ENCODE measurements around the gene GNB2.
"Not testable (repeated sequence)": the region's sequence is repeated elsewhere in the genome, so short reads cannot be mapped to it uniquely, and the experiment has no call there.

Gene GNB2

DNA sequence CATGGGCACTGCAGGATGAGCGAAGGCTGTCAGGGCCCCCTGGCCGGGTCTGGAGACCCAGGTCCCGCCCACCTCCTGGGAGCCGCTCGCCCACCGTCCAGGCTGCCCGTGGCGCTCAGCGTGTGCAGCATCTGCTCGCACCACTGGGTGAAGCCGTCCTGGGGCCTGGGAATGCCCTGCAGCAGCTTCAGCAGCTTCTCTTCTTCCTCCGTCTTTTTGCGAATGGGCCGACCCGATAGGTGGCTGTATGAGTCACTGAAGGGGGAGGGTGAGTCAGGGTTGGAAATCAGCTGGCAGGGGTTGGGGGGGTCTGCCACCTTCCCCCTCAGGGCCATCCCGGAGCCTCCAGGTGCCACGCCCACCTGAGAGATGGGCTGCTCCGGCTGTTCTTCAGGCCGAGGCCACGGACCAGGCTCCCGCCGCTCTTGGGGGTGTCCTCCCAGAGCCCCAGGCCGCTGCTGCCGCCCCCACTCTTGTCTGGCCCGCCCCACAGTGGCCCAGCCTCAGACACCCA is 8.7 kb downstream of the GNB2 start:
- DNase-seq = no peak

DNA sequence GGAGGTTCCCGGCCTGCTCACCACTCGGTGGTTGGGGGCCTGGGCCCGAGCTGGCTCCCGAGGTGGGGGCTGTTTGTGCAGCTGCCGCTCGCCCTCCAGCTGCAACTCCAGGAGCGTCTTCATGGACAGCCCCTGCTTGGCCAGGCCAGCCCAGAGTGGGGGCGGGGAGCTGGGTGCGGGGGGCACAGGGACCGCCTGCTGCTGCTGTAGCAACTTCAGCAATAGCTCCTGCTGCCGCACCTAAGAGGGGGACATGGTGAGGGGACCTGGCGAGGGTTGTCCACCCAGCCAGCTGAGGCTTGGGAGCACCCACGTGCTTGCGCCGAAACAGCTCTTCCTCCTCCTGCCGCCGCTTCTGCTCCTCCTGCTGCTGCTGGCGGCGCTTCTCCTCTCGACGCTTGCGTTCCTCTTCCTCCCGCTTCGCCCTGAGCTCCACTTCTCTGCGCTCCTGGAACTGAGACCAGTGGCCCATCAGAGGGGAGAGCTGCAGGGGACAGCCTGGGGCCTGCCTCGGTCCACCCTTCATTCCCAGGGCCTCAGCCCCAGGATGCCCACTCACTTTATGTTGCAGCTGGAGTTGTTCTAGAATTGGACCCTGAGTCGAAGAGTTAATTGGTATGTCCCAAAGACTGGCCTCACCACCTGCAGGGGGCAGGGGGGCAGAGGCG is 9.6 kb downstream of the GNB2 start:
- no peak for DNase-seq

- no peak for DNase-seq
Measured at GRCh38 chr7:100683659-100684533, 10.4 kb downstream of the GNB2 start.

- DNase-seq = no peak
Measured at GRCh38 chr7:100684534-100685042, 11.0 kb downstream of the GNB2 start.

DNA sequence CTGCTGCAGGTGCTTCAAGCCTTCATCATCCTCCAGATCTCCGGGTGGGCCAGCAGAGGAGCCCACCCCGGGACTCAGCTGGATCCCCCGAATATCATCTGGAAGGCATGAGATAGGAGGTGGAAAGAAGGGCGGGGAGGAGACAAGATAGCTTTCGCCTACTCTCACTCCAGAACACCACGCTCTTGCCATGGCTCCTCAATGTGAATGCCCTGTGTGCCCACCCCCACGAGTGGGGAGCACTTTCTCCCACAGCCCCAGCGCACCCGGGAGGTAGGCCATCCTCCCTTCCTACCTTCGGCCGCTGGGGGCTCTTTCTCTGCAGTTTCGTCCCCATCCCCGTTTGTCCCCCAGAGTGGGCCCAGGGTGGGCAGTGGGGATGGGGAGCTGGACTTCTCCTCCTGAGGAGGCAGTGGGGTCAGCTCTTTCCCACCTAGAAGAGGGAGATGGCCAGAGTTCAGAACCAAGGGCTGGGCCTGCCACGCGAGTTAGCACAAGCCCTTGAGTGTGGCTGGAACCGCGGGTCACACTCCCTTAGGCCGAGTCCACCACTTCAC is 11.6 kb downstream of the GNB2 start:
- DNase-seq = no peak

GRCh38 chr7:100685631-100686145 is 12.1 kb downstream of the GNB2 start:
- no peak for DNase-seq

DNA sequence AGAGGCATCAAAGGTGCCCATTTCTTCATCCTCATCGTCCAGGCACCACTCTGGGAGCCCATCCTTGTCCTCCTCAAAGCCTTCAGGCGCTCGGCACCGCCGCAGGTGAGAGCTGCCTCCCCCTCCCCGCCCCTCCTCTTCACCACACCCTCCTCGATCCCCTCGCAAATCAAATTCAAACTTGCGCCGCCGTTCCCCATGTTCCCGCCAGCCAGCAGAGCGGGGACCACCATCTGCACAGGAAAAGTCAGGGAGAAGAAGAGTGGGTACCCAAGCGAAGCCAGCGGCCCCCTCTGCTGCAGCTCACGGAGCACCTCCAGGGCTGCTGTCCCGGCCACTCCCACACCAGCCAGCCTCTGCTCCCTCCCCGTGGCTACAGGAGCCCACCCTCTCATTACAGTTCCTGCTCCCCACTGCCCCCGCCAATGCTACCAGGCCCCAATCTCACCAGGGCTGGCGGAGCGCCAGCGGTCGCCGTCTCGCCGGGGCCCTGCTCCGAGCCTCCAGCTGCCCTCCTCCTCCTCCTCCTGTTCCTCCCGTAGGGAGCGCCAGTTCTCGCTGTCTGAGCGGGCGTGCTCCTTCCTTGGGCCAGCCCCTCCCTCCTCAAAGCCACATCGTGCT is 12.8 kb downstream of the GNB2 start:
- DNase-seq = no peak

- DNase-seq = no peak
Measured at GRCh38 chr7:100686822-100687211, 13.3 kb downstream of the GNB2 start.

DNA sequence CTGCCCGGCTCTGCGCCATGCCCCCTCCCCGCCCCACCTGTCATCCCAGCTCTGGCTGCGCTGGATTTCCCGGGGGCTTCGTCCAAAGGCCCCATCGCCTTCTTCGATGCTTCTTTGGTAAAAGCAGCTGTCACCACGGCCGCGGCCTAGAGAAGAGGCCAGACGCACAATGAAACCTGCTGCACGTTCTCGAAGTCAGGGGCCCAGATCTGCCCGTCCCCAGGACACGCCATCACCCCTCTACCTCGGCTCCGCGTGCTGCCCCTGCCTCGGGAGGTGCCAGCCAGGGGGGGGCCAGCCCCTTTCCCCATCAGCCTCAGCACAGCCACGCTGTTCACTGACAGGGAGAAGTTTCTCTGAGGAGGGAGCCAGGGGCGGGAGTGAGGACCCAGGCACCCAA is 13.7 kb downstream of the GNB2 start:
- DNase-seq = no peak

GRCh38 chr7:100687751-100688300 is 14.3 kb downstream of the GNB2 start:
- no peak for DNase-seq

DNA sequence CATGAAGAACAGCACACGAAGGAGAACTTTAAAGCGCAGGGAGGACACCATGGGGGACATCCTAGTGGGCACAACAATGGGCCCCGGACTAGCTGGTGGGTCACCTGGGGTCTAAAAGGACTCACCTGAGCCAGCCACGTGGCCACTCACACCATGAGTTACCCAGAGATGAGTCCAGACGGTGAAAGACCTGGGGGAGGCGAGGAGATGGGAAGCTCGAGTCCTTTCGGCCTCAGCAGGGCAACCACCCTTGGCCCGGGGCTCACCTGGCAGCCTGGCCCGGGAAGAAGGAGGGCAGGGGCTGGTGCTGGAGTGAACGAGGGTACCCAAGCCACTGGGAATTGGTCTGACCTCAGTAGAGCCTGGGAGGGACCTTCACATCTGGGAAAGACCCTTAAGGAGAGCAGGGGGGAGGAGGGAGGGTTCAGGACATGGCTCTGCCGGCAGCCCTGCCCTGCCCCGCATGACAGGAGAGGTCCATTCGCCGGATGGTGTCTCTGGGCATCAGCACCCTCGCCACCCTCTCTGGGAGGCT is 14.9 kb downstream of the GNB2 start:
- no peak for DNase-seq

GRCh38 chr7:100689230-100690135 is 15.9 kb downstream of the GNB2 start:
- no peak for DNase-seq

DNA sequence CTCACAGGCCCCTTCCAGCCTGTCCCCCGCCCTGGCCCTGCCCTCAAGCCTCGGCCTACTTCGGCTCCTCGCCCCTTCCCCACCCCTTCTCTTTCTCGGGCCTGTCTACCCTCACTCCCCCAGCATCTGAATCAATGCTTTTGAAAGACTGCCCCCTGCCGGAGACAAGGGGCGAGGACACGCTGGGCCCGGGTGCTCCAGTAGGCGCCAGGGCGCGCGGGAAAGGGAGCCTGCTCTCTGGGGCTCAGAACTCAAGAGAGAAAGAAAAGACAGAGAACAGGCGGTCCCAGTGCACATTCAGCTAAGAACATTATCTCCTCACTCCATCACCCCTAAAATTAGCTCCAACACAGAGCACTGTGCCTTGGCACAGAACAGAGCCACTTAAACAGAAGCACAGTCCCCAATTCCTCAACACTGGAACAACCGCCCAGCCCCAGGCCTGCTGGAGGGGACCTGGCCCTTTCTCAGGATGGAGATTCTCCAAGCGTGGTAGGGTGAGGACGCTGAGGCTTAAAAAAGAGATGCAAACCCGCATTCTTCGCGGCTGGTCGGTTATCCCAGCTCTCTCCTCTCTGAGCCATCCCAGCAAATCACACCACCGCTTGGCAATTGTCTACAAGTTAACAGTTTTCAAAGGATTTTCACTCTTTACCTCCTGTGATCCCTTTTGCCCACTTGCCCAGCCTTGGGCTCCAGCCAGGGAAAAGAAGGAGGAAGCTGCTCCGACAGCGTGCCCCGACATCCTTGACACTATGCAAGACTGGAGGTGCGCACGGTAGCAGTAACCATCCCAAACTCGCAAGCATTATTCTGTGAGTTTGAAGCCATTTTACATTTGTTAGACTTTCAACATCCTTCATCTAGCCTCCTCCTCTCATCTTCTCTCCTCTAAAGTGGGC is 18.4 kb downstream of the GNB2 start:
- DNase-seq = peak; percentile 34

DNA sequence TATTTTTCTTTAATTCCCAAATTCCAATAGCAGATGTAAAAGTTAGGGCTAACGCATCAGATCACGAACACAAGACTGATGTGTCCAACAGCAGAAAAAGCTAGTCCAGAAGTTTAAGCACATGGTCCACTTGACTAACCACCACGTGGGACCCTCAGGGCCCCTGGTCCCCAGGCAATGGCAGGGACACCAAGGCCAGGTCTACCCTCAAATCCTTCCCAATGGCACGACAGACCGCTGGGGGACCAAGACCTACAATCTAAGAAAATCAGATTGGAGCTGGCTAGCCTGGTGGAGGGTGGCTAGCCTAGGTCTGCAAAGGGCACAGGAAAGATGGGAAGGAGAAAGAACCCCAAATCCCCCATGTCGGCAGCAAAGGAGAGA is 19.0 kb downstream of the GNB2 start:
- DNase-seq = no peak

DNA sequence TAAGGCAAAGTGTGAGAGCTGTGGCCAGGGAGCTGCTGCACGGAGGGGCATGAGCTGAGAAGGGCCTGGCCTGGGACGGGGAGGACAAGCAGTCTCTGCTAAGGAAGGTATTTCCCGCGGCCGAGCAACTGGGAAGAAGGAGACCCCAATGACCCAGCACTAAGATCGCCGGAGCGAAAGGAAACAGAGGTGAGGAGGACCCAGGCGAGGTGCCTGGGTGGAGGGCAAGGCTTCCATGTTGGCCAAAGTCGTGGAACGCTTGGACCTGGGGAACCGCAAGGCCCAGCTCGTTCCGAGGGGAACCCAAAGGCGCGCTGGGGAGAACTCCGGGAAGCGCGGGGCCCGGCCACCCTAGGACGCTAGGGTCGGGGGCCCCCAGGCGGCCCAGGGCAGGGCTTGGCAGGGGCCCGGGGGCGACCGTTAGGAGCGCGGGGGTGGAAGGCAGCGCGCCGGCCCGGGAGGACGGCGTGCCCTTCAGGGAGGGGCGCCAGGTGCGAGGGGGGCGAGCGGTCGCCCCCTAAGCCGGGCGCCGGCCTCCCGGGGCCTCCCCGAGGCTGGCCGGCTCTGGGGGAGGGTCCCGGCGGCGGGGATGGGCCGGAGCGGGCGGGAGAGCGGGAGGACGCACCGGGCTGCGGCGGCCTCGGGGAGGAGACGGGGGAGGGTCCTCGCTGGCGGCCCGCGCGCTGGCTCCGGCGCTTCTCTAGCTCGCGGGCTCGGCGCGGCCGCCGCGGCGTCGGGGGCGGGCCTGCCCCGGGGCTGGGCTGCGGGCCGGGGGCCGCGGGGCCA is 20.0 kb downstream of the GNB2 start:
- no peak for DNase-seq

- no peak for DNase-seq
Measured at GRCh38 chr7:100694098-100694745, 20.7 kb downstream of the GNB2 start, which contains the start of gene GIGYF1. Gene GIGYF1, minus strand, starts transcription at chr7:100694250. Its CDS starts 6,012 bp downstream, at chr7:100688238.

DNA sequence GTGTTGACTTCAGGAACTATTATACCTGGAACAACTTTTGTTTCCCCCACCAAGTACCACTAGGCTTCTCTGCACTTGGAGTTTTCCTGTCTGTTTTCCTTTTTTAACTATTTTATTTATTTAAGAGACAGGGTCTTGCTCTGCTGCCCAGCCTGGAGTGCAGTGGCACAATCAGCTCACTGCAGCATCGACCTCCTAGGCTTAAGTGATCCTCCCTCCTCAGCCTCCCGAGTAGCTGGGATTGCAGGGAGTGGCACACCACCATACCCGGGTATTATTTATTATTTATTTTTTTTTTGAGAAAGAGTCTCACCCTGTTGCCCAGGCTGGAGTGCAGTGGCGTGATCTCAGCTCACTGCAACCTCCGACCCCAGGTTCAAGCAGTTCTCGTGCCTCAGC is 22.6 kb downstream of the GNB2 start:
- no peak for DNase-seq

DNA sequence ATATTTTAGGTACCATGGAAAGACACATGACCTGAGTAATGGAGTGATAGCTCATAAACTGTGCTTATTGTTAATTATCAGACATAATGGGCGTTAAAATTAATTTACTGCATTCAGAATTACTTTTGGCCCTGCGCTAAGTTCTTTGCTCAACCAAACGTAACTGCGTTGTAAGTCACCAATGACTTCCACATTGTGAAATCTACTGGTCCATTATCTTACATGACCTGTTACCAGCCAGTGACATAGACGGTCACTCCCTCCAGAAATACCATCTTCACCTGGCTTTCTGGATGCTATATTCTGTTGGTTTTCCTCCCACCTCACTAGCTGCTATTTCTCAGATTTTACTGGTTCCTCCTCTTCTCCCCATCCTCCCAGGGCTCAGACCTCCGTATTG is 25.5 kb downstream of the GNB2 start:
- DNase-seq = no peak

- DNase-seq = not testable (repeated sequence)
Measured at GRCh38 chr7:100701089-100701488, 27.5 kb downstream of the GNB2 start.
